Vagina (tissue), 2 donors: ENCODE data around the gene FOXO4.

Source experiments
- CTCF ChIP-seq, 3 experiments: fragments of 450-650 bp in 2 of 3; fragments of 200-600 bp in 1 of 3; sonication (generic) in 1 of 3; IDR thresholded peaks; one replicate each; pipeline ENCODE4 v1.5.1; 2017 to 2019; ENCODE audit warnings: antibody characterized with exemption in 3 of 3, mild to moderate bottlenecking in 2 of 3, moderate library complexity in 2 of 3
- POLR2A ChIP-seq, 2 donors: fragments of 450-650 bp; IDR thresholded peaks; one replicate each; pipeline ENCODE4 v1.6.1; 2017; ENCODE audit warnings: antibody characterized with exemption in 2 of 2, mild to moderate bottlenecking in 2 of 2, moderate library complexity in 2 of 2
- POLR2AphosphoS5 ChIP-seq, 2 donors: sonication (generic); formaldehyde crosslinking; IDR thresholded peaks; one replicate each; pipeline ENCODE4 v1.9.0; 2017; ENCODE audit warnings: antibody characterized with exemption in 2 of 2, mild to moderate bottlenecking in 2 of 2, low read depth in 1 of 2; ENCODE audit not compliant: insufficient read depth in 1 of 2

GRCh38 chrX:71140440-71140839 is 44.8 kb downstream of the FOXO4 start:
- TF ChIP-seq CTCF (IDR thresholded peaks at IDR 0.05) (no peak), POLR2AphosphoS5 (IDR thresholded peaks at IDR 0.05; ENCODE audit: insufficient read depth in 1 of 2, low read depth in 1 of 2) (no peak), POLR2A (IDR thresholded peaks at IDR 0.05) (no peak)
